Coronary artery (tissue), 2 donors: Measurements from ENCODE around the gene DCX.
A peak's percentile ranks its signal among the peaks of the same experiment; 100 is the strongest.

Experiments used
- DNase-seq: peaks from one replicate; pipeline ENCODE4 v3.0.0-alpha.2; 2017; ENCODE audit warnings: low spot score
- H3K27ac ChIP-seq, 2 donors: fragments of 200-600 bp; sonication (generic); one replicate each; pipeline ENCODE4 v1.5.1; 2016 to 2019
- H3K4me3 ChIP-seq: fragments of 200-600 bp; sonication (generic); 2 replicates; pipeline ENCODE4 v1.5.1; 2016; ENCODE audit warnings: mild to moderate bottlenecking, moderate library complexity
- CTCF ChIP-seq: fragments of 200-600 bp; sonication (generic); IDR thresholded peaks from one replicate; pipeline ENCODE4 v1.5.1; 2019; ENCODE audit warnings: antibody characterized with exemption

The DCX gene

GRCh38 chrX:111411983-111412382 lies at the start of gene DCX:
Gene DCX (minus strand): TSS chrX:111412192. CDS start chrX:111410398, 1,794 bp downstream.
- no peak for DNase-seq
- no peak within 1 kb of the TSS for H3K4me3 ChIP-seq
- no peak within 1 kb of the TSS for H3K27ac ChIP-seq
- TF ChIP-seq CTCF = no peak

- Histone ChIP-seq H3K4me3 (no peak overlapping the region), H3K27ac (no peak overlapping the region)
- no peak for TF ChIP-seq CTCF
- DNase-seq = no peak
Measured at GRCh38 chrX:111460607-111461006, 48.6 kb upstream of the DCX start.

- no peak for DNase-seq
- H3K4me3 ChIP-seq = no peak overlapping the region
- H3K27ac ChIP-seq = no peak overlapping the region
- no peak for TF ChIP-seq CTCF
Measured at GRCh38 chrX:111447298-111447697, 35.3 kb upstream of the DCX start.

GRCh38 chrX:111445485-111445884 lies 33.5 kb upstream of the DCX start:
- no peak for DNase-seq

GRCh38 chrX:111444881-111445280 lies 32.9 kb upstream of the DCX start:
- Histone ChIP-seq H3K27ac (no peak overlapping the region), H3K4me3 (no peak overlapping the region)
- no peak for DNase-seq
- no peak for TF ChIP-seq CTCF

More at GRCh38 chrX:111445485-111445884, 33.5 kb upstream of the DCX start:
- TF ChIP-seq CTCF = peak; percentile 69
- Histone ChIP-seq H3K4me3 (no peak overlapping the region), H3K27ac (no peak overlapping the region)

- Histone ChIP-seq H3K4me3 (no peak overlapping the region), H3K27ac (no peak overlapping the region)
- no peak for DNase-seq
- no peak for TF ChIP-seq CTCF
Measured at GRCh38 chrX:111443946-111444345, 32.0 kb upstream of the DCX start.

GRCh38 chrX:111442791-111443190 lies 30.8 kb upstream of the DCX start:
- Histone ChIP-seq H3K4me3 (no peak overlapping the region), H3K27ac (no peak overlapping the region)
- TF ChIP-seq CTCF = no peak
- no peak for DNase-seq
